ENCODE results near the gene FAF1. TPM values are rescaled to one million over a fixed set of nuclear protein-coding genes. Genes with fewer than 3 reads are reported as not detected.
A peak's percentile ranks its signal among the peaks of the same experiment; 100 is the strongest.

Gene FAF1
- total and polyA plus RNA-seq, 2 of the 8 experiments (the other 6 are each of a cell fraction or from before 2014, with no cell fraction given): 10.8 to 65.9 TPM

GRCh38 chr1:50423670-50424000, 536.4 kb downstream of the FAF1 start:
- H3K4me1 ChIP-seq (replicated peaks in 1 of 4; ENCODE audit: control insufficient read depth in 3 of 4, insufficient read depth in 4 of 4, low read length in 3 of 4): peaks cover 7 to 29% (median 16%) of the 10 kb centered on the region in 4 experiments; a peak in 6 of 7 replicates
- H2BK15ac ChIP-seq (ENCODE audit: low read length): no peak overlapping the region
- no peak overlapping the region for H3K56ac ChIP-seq (replicated peaks; ENCODE audit: insufficient read length, low read depth, low read length)
- H2BK120ac ChIP-seq (replicated peaks; ENCODE audit: low read depth, low read length): no peak overlapping the region
- H3K4me3 ChIP-seq (ENCODE audit: extremely low read depth in 1 of 4, insufficient read depth in 2 of 4, low read depth in 3 of 4, low read length in 4 of 4): peak overlapping the region; percentile 20 to 56 (median 34); a peak in 5 of 8 replicates
- ChIA-PET CTCF (ENCODE audit: partially characterized antibody) (interaction anchor here (0.7 to 7.4 kb wide), 9 partner anchors 9 to 313 kb away, joined by 3 to 32 read pairs (median 4); no protein-coding TSS in a partner anchor), POLR2A (ENCODE audit: partially characterized antibody) (interaction anchor here (0.8 to 0.9 kb wide), 2 partner anchors 238 to 281 kb away, joined by 3 read pairs; no protein-coding TSS in a partner anchor)
- H3K4me2 ChIP-seq (ENCODE audit: insufficient read depth in 1 of 2, low read depth in 2 of 2, low read length in 2 of 2): peak overlapping the region; percentile 73 to 74
- H3K9me3 ChIP-seq (ENCODE audit: insufficient read depth in 2 of 2, low read depth in 1 of 2, low read length in 1 of 2): no peaks in the 10 kb centered on the region; a peak in 1 of 4 replicates
- no peak overlapping the region for H2BK20ac ChIP-seq (ENCODE audit: low read length)
- H3K27me3 ChIP-seq (replicated peaks in 1 of 4; ENCODE audit: control insufficient read depth in 3 of 4, extremely low read depth in 1 of 4, insufficient read depth in 3 of 4, low read length in 3 of 4): peaks cover 98 to 100% (median 99%) of the 10 kb centered on the region in 4 experiments
- H3K23ac ChIP-seq (ENCODE audit: insufficient read length): no peak overlapping the region
- H3K36me3 ChIP-seq (ENCODE audit: control insufficient read depth in 2 of 4, insufficient read depth in 4 of 4, low read length in 3 of 4): peaks cover 0 to 11% (median 0%) of the 10 kb centered on the region in 4 experiments; a peak in 1 of 8 replicates
- peaks cover 12% of the 10 kb centered on the region; the same call in 1 of the 2 replicates for H3K23me2 ChIP-seq (ENCODE audit: low read depth, low read length)
- no peak for DNase-seq (ENCODE audit: low read depth in 1 of 2, low spot score in 2 of 2)
- no peak overlapping the region for H3K27ac ChIP-seq (ENCODE audit: low read depth, low read length)
- no peak overlapping the region for H3K14ac ChIP-seq (ENCODE audit: insufficient read length)
- no peak overlapping the region for H4K5ac ChIP-seq (ENCODE audit: insufficient read length, low read depth, low read length)
- H4K20me1 ChIP-seq (replicated peaks in 1 of 2; ENCODE audit: control insufficient read depth in 1 of 2, insufficient read depth in 2 of 2, low read length in 2 of 2): peaks cover 15 to 47% of the 10 kb centered on the region in 2 experiments
- no peaks in the 10 kb centered on the region for H3K79me1 ChIP-seq (ENCODE audit: low read depth, low read length)
- H3K79me2 ChIP-seq (ENCODE audit: control insufficient read depth in 1 of 2, insufficient read depth in 2 of 2, low read length in 2 of 2): no peaks in the 10 kb centered on the region
- no peak overlapping the region for H3K18ac ChIP-seq (ENCODE audit: extremely low read depth, low read length)
- H2BK5ac ChIP-seq (ENCODE audit: low read depth, low read length): no peak overlapping the region
- H4K91ac ChIP-seq (replicated peaks; ENCODE audit: insufficient read length, low read length): no peak overlapping the region
- WGBS, 2 experiments (ENCODE audit: extremely low coverage in 1 of 2, insufficient coverage in 1 of 2, insufficient read length in 1 of 2, insufficient replicate concordance in 2 of 2, low coverage in 1 of 2, low lambda C conversion rate in 2 of 2, missing lambda C conversion rate in 1 of 2): 1% methylated on average over 22 of the region's 23 CpGs; no CpG with 5 or more reads in 1 of the 2 experiments
- H4K8ac ChIP-seq (ENCODE audit: extremely low read depth, insufficient read depth, low read length): no peak overlapping the region
- FAIRE-seq: no peak
- H2BK12ac ChIP-seq (ENCODE audit: low read depth, low read length): no peak overlapping the region
- H2AK5ac ChIP-seq (ENCODE audit: low read depth, low read length): no peak overlapping the region
- TF ChIP-seq KDM1A (IDR thresholded peaks at IDR 0.05; ENCODE audit: borderline replicate concordance, low read length): peak; percentile 57; the same call in 1 of the 2 replicates
- no peak for TF ChIP-seq ZNF274 (IDR thresholded peaks at IDR 0.05; ENCODE audit: borderline replicate concordance, extremely low read depth, low read length)
- H3K4ac ChIP-seq (replicated peaks; ENCODE audit: insufficient read length, low read depth, low read length): no peak overlapping the region
- no peak overlapping the region for H3K9ac ChIP-seq (replicated peaks in 1 of 4; ENCODE audit: extremely low read depth in 1 of 4, low read depth in 3 of 4, low read length in 3 of 4)
- H2AFZ ChIP-seq (ENCODE audit: low read length): no peak overlapping the region

All from H1 (cell line).